CD8-positive, alpha-beta memory T cell (primary cell): Measurements from ENCODE around the gene LMX1A. TPM values are rescaled to one million over a fixed set of nuclear protein-coding genes. Genes with fewer than 3 reads are reported as not detected.

Experiments used
- CTCF ChIA-PET: fragments of 350-600 bp; sonication (Branson Sonifier 250); formaldehyde crosslinking; loops from one replicate; lab custom pipeline; 2021; ENCODE audit warnings: antibody characterized with exemption; lab: Charles Lee
- POLR2A ChIA-PET: fragments of 350-600 bp; sonication (Branson Sonifier 250); formaldehyde crosslinking; loops from one replicate; lab custom pipeline; 2021; ENCODE audit warnings: antibody characterized with exemption; lab: Charles Lee
- DNase-seq, 5 donors: peaks; one replicate each; pipeline versions ENCODE4 v3.0.0 to v3.0.0-alpha.2; 2020 to 2022; ENCODE audit warnings: mixed read lengths in 1 of 5
- H3K27ac ChIP-seq: one replicate; pipeline ENCODE4 v1.7.0; 2013; ENCODE audit warnings: low read depth, mild to moderate bottlenecking, low read length, moderate library complexity
- H3K27me3 ChIP-seq: 2 replicates; pipeline ENCODE4 v1.7.0; 2013; ENCODE audit warnings: low read length, mild to moderate bottlenecking; ENCODE audit not compliant: insufficient read depth, poor library complexity, severe bottlenecking
- H3K36me3 ChIP-seq: 2 replicates; pipeline ENCODE4 v1.7.0; 2013; ENCODE audit warnings: mild to moderate bottlenecking, low read length, moderate library complexity; ENCODE audit not compliant: insufficient read depth
- H3K4me1 ChIP-seq: 2 replicates; pipeline ENCODE4 v1.7.0; 2013; ENCODE audit warnings: mild to moderate bottlenecking, low read length, moderate library complexity; ENCODE audit not compliant: insufficient read depth
- H3K4me3 ChIP-seq: 2 replicates; pipeline ENCODE4 v1.7.0; 2013; ENCODE audit warnings: mild to moderate bottlenecking, low read length
- H3K9me3 ChIP-seq: 2 replicates; pipeline ENCODE4 v1.7.0; 2013; ENCODE audit warnings: mild to moderate bottlenecking, low read length
- H3K27ac Mint-ChIP-seq, 8 donors: one replicate each; pipeline ENCODE4 v1.8.0; 2020 to 2021; ENCODE audit warnings: mixed read lengths in 8 of 8, mild to moderate bottlenecking in 6 of 8, inconsistent platforms in 3 of 8, moderate library complexity in 3 of 8
- H3K27me3 Mint-ChIP-seq, 2 donors: one replicate each; pipeline ENCODE4 v1.8.0; 2020 to 2021; ENCODE audit warnings: mixed read lengths in 2 of 2, mild to moderate bottlenecking in 1 of 2, moderate library complexity in 1 of 2
- H3K36me3 Mint-ChIP-seq, 3 donors: one replicate each; pipeline ENCODE4 v1.8.0; 2020 to 2021; ENCODE audit warnings: mixed read lengths in 3 of 3, inconsistent platforms in 1 of 3, mild to moderate bottlenecking in 1 of 3
- H3K4me1 Mint-ChIP-seq, 3 donors: one replicate each; pipeline ENCODE4 v1.8.0; 2020 to 2021; ENCODE audit warnings: mixed read lengths in 3 of 3, inconsistent platforms in 1 of 3, mild to moderate bottlenecking in 1 of 3
- H3K4me3 Mint-ChIP-seq, 7 donors: one replicate each; pipeline ENCODE4 v1.8.0; 2020 to 2021; ENCODE audit warnings: mixed read lengths in 7 of 7, mild to moderate bottlenecking in 6 of 7, moderate library complexity in 4 of 7, inconsistent platforms in 2 of 7
- H3K9me3 Mint-ChIP-seq, 5 donors: one replicate each; pipeline ENCODE4 v1.8.0; 2020 to 2022; ENCODE audit warnings: mixed read lengths in 5 of 5, mild to moderate bottlenecking in 3 of 5, moderate library complexity in 2 of 5, inconsistent platforms in 1 of 5
- polyA plus RNA-seq: library from polyadenylated mRNA; unstranded; fragments of 300-500 nt; fragmentation: Illumina TruSeq; gene quantifications from one replicate; pipeline ENCODE4 v1.2.3, GENCODE V29; 2021
- total RNA-seq, 2 experiments: library from RNA; stranded (reverse); gene quantifications; one replicate each; pipeline ENCODE4 v1.2.3, GENCODE V29; 2021

LMX1A gene
- total and polyA plus RNA-seq, 3 experiments from 2014 or later = not detected

GRCh38 chr1:165253818-165254254 lies 102.7 kb downstream of the LMX1A start:
- H3K4me3 ChIP-seq = no peak overlapping the region
- Mint-ChIP-seq H3K4me3 (no peak overlapping the region), H3K4me1 (no peaks in the 10 kb centered on the region), H3K27me3 (peaks cover 3 to 32% of the 10 kb centered on the region in 2 donors), H3K27ac (no peak overlapping the region), H3K9me3 (peaks cover 0 to 11% (median 0%) of the 10 kb centered on the region in 5 donors), H3K36me3 (no peaks in the 10 kb centered on the region)
- no peak overlapping the region for H3K27ac ChIP-seq
- no peaks in the 10 kb centered on the region for H3K9me3 ChIP-seq
- no peak for DNase-seq
- no peaks in the 10 kb centered on the region for H3K4me1 ChIP-seq
- H3K36me3 ChIP-seq = no peaks in the 10 kb centered on the region
- peaks cover 4% of the 10 kb centered on the region for H3K27me3 ChIP-seq
- ChIA-PET POLR2A (no interaction called here), CTCF (no interaction called here)

GRCh38 chr1:165248969-165249571 lies 107.4 kb downstream of the LMX1A start:
- Mint-ChIP-seq H3K4me3 (no peak overlapping the region), H3K27me3 (peaks cover 0 to 11% of the 10 kb centered on the region in 2 donors), H3K27ac (no peak overlapping the region), H3K36me3 (no peaks in the 10 kb centered on the region), H3K4me1 (no peaks in the 10 kb centered on the region), H3K9me3 (no peaks in the 10 kb centered on the region)
- no peaks in the 10 kb centered on the region for H3K27me3 ChIP-seq
- ChIA-PET CTCF (interaction anchor here (1.6 kb wide), 1 partner anchor 8 kb away, joined by 5 read pairs; no protein-coding TSS in a partner anchor), POLR2A (no interaction called here)
- H3K4me1 ChIP-seq = no peaks in the 10 kb centered on the region
- no peaks in the 10 kb centered on the region for H3K36me3 ChIP-seq
- no peaks in the 10 kb centered on the region for H3K9me3 ChIP-seq
- no peak for DNase-seq
- H3K27ac ChIP-seq = no peak overlapping the region
- no peak overlapping the region for H3K4me3 ChIP-seq

- H3K9me3 ChIP-seq = no peaks in the 10 kb centered on the region
- Mint-ChIP-seq H3K9me3 (peaks cover 0 to 5% (median 0%) of the 10 kb centered on the region in 5 donors), H3K4me3 (peak overlapping the region in 1 of 7 donors; percentile 27), H3K36me3 (no peaks in the 10 kb centered on the region), H3K27me3 (peaks cover 1 to 29% of the 10 kb centered on the region in 2 donors), H3K27ac (no peak overlapping the region), H3K4me1 (no peaks in the 10 kb centered on the region)
- POLR2A ChIA-PET = no interaction called here
- no peak overlapping the region for H3K27ac ChIP-seq
- CTCF ChIA-PET = no interaction called here
- no peaks in the 10 kb centered on the region for H3K27me3 ChIP-seq
- H3K4me3 ChIP-seq = no peak overlapping the region
- H3K4me1 ChIP-seq = no peaks in the 10 kb centered on the region
- no peaks in the 10 kb centered on the region for H3K36me3 ChIP-seq
- no peak for DNase-seq
Measured at GRCh38 chr1:165241952-165242351, 114.6 kb downstream of the LMX1A start.

- no peak for DNase-seq
- H3K27ac ChIP-seq = no peak overlapping the region
- Mint-ChIP-seq H3K9me3 (peaks cover 0 to 5% (median 0%) of the 10 kb centered on the region in 5 donors), H3K4me3 (no peak overlapping the region), H3K4me1 (no peaks in the 10 kb centered on the region), H3K36me3 (no peaks in the 10 kb centered on the region), H3K27me3 (peaks cover 4 to 35% of the 10 kb centered on the region in 2 donors), H3K27ac (no peak overlapping the region)
- H3K27me3 ChIP-seq = peaks cover 1% of the 10 kb centered on the region
- H3K4me1 ChIP-seq = no peaks in the 10 kb centered on the region
- H3K4me3 ChIP-seq = no peak overlapping the region
- H3K36me3 ChIP-seq = no peaks in the 10 kb centered on the region
- POLR2A ChIA-PET = no interaction called here
- H3K9me3 ChIP-seq = no peaks in the 10 kb centered on the region
- CTCF ChIA-PET = no interaction called here
Measured at GRCh38 chr1:165241321-165241720, 115.2 kb downstream of the LMX1A start.

GRCh38 chr1:165240492-165240891 lies 116.0 kb downstream of the LMX1A start:
- no peaks in the 10 kb centered on the region for H3K9me3 ChIP-seq
- Mint-ChIP-seq H3K4me1 (no peaks in the 10 kb centered on the region), H3K4me3 (no peak overlapping the region), H3K27ac (no peak overlapping the region), H3K9me3 (peaks cover 0 to 10% (median 0%) of the 10 kb centered on the region in 5 donors), H3K36me3 (no peaks in the 10 kb centered on the region), H3K27me3 (peaks cover 8 to 43% of the 10 kb centered on the region in 2 donors)
- H3K4me3 ChIP-seq = no peak overlapping the region
- H3K27ac ChIP-seq = no peak overlapping the region
- CTCF ChIA-PET = no interaction called here
- peaks cover 4% of the 10 kb centered on the region for H3K27me3 ChIP-seq
- no peaks in the 10 kb centered on the region for H3K4me1 ChIP-seq
- no peak for DNase-seq
- POLR2A ChIA-PET = no interaction called here
- no peaks in the 10 kb centered on the region for H3K36me3 ChIP-seq

GRCh38 chr1:165239873-165240272 lies 116.6 kb downstream of the LMX1A start:
- peaks cover 12 to 48% of the 10 kb centered on the region in 2 donors for H3K27me3 Mint-ChIP-seq
- Histone ChIP-seq H3K27me3 (peaks cover 4% of the 10 kb centered on the region), H3K4me3 (no peak overlapping the region), H3K27ac (no peak overlapping the region), H3K4me1 (no peaks in the 10 kb centered on the region), H3K36me3 (no peaks in the 10 kb centered on the region), H3K9me3 (no peaks in the 10 kb centered on the region)
- H3K4me3 Mint-ChIP-seq = no peak overlapping the region
- DNase-seq = no peak
- H3K27ac Mint-ChIP-seq = no peak overlapping the region
- ChIA-PET POLR2A (no interaction called here), CTCF (no interaction called here)
- peaks cover 0 to 11% (median 2%) of the 10 kb centered on the region in 5 donors for H3K9me3 Mint-ChIP-seq
- no peaks in the 10 kb centered on the region for H3K4me1 Mint-ChIP-seq
- H3K36me3 Mint-ChIP-seq = no peaks in the 10 kb centered on the region

GRCh38 chr1:165235777-165236291 lies 120.7 kb downstream of the LMX1A start:
- Mint-ChIP-seq H3K27me3 (peaks cover 22 to 56% of the 10 kb centered on the region in 2 donors), H3K27ac (no peak overlapping the region), H3K4me1 (no peaks in the 10 kb centered on the region), H3K9me3 (peaks cover 0 to 12% (median 2%) of the 10 kb centered on the region in 5 donors), H3K36me3 (no peaks in the 10 kb centered on the region), H3K4me3 (no peak overlapping the region)
- DNase-seq = no peak
- Histone ChIP-seq H3K4me3 (no peak overlapping the region), H3K36me3 (no peaks in the 10 kb centered on the region), H3K4me1 (no peaks in the 10 kb centered on the region), H3K27me3 (peaks cover 4% of the 10 kb centered on the region), H3K27ac (no peak overlapping the region), H3K9me3 (no peaks in the 10 kb centered on the region)
- POLR2A ChIA-PET = no interaction called here
- CTCF ChIA-PET = no interaction called here

GRCh38 chr1:165235155-165235776 lies 121.2 kb downstream of the LMX1A start:
- H3K27me3 Mint-ChIP-seq = peaks cover 22 to 53% of the 10 kb centered on the region in 2 donors
- POLR2A ChIA-PET = no interaction called here
- no peaks in the 10 kb centered on the region for H3K4me1 ChIP-seq
- peaks cover 4% of the 10 kb centered on the region for H3K27me3 ChIP-seq
- no peaks in the 10 kb centered on the region for H3K4me1 Mint-ChIP-seq
- no peak overlapping the region for H3K4me3 Mint-ChIP-seq
- CTCF ChIA-PET = no interaction called here
- H3K9me3 Mint-ChIP-seq = peaks cover 0 to 12% (median 2%) of the 10 kb centered on the region in 5 donors
- H3K36me3 Mint-ChIP-seq = no peaks in the 10 kb centered on the region
- H3K27ac ChIP-seq = no peak overlapping the region
- H3K9me3 ChIP-seq = no peaks in the 10 kb centered on the region
- no peaks in the 10 kb centered on the region for H3K36me3 ChIP-seq
- no peak overlapping the region for H3K4me3 ChIP-seq
- no peak for DNase-seq
- H3K27ac Mint-ChIP-seq = peak overlapping the region in 1 of 8 donors; percentile 9
